Inflammatory macrophage treated with lipopolysaccharide for 1 hour (primary cell): ENCODE measurements around the gene ZNF391.
"Not testable (repeated sequence)": the region's sequence is repeated elsewhere in the genome, so short reads cannot be mapped to it uniquely, and the experiment has no call there.

Source experiments
- DNase-seq, 2 donors: peaks; one replicate each; pipeline ENCODE4 v3.0.0-alpha.2; 2020 to 2022

The ZNF391 gene

DNA sequence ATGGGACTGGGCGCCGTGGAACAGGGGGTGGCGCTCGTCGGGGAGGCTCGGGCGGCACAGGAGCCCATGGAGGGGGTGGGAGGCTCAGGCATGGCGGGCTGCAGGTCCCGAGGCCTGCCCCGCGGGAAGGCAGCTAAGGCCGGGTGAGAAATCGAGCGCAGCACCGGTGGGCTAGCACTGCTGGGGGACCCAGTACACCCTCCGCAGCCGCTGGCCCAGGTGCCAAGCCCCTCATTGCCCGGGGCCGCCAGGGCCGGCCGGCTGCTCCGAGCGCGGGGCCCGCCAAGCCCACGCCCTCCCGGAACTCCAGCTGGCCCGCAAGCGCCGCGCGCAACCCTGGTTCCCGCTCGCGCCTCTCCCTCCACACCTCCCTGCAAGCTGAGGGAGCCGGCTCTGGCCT, 36.3 kb downstream of the ZNF391 start:
- DNase-seq, result not testable (repeated sequence)

DNA sequence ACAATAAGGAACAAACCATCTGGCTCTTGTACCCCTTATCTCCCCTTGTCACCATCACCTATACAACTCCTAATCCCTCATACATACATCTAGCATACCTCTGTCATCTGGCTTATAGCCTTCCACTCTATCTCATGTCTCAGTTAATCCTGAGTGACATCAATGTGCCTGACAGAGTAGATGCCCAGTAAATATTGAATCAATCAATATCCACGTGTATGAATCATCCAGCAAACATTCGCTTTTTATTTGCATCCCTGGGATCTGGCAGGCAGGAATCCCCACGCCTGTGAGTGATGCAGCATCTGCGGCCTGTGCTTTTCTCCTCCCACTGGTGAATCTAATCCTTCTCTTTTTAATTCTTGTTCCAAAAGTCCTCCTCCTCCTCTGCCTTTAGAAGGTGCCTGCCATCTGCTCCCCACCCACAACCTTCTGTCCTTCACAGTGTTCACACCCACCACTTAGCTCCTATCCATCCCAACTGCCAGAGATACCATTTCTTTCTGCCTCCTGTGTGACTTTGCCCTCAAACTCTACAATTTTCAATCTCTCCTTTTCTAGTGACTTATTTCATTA, 37.6 kb downstream of the ZNF391 start:
- no peak for DNase-seq

DNA sequence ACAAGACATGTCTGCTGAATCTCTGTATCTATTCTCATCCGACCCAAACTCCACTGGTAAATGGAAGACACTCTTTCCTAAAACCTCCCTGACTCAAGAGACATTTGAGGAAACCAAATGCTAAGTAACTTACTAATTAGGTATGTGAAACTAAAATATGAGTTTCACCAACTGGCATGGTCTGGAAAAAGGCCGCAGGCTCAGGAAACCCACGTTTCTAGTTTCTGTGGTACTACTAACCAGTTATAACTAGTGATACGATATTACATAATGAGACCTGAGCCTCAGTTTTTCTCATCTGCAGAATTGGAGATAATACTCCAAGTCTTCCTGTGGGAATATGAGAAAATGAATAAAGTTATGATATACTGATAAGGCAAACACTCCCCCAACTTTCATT, 39.9 kb downstream of the ZNF391 start:
- DNase-seq, result no peak

DNA sequence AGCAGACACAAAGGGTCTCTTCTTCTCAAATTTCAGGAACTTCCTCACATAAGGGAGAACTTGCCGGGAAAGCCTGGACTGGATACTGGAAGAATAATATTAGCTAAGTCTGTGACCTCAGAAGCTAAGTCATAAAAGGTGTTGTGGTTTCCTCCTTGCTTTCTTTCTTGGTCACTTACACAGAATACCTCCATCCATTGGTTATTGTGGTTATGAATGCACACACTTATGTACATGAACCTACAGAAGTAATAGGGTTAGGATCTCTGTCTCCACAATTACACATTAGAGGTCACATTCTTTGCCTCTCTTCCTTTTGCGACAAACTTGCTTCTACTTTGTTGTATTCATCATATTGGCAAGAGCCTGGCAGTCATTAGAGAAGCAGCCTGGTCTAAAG, 40.4 kb downstream of the ZNF391 start:
- DNase-seq, result no peak

DNA sequence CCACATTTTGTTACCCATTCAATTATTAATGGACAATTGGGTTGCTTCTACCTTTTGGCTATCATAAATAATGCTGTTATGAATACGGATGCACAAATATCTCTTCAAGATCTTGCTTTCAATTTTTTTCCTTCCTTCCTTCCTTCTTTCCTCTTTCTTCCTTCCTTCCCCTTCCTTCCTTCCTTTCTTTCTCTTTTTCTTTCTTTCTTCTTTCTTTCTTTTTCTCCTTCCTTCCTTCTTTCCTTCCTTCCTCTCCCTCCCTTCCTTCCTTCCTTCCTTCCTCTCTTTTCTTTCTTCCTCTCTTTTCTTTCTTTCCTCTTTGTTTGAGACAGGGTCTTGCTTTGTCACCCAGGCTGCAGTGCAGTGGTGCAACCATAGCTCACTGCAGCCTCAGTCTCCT, 45.2 kb downstream of the ZNF391 start:
- DNase-seq, result no peak

DNA sequence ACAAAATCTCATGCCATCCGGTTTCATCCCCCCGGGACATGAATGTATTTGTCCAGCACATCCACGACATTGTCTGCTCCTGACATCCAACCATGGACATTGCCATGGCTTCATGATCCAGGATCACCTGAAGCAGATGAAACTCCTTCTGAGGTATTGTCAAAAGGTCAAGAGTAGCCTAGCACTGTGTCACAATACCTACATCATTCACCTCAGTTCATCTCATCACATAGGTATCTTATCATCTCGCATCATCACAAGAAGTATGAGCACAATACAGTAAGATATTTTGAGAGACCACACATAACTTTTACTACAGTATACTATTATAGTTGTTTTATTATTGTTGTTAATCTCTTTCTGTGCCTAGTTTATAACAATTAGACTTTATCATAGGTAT, 50.8 kb downstream of the ZNF391 start:
- DNase-seq, result no peak

DNA sequence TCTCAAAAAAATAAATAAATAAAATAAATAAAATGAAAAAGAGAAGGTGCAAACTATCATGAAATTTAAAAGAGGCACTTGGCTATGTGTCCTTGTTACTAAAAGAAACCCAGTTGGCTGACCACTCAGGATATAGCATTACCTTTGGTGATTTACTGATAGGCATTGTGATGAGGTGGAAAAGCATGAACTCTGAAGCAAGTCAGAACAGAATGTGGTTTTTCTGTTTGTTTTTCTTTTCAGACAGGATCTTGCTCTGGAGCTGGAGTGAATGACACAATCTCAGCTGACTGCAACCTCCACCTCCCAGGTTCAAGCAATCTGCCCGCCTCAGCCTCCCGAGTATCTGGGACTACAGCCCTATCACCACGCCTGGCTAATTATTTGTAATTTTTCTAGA, 52.4 kb downstream of the ZNF391 start:
- no peak for DNase-seq

DNA sequence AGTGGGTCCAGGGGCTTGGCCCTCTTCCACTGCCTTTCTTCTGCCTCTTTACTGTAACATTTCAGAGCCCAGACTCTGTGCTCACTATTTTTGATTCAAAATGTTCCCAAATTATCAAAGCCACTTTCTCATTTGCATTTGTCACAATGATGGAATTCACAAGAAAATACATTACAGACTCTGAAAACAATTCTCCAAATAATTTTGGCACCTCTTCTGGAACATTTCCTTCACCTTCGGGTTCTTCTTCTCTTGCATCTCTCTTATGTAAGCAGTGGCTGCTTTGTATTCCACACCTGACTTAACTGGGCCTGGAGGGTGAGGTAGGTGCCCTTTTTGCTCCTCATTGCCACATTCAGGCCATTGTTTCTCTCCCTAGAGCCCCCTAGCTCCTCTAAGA, 54.4 kb downstream of the ZNF391 start:
- DNase-seq, result no peak

DNA sequence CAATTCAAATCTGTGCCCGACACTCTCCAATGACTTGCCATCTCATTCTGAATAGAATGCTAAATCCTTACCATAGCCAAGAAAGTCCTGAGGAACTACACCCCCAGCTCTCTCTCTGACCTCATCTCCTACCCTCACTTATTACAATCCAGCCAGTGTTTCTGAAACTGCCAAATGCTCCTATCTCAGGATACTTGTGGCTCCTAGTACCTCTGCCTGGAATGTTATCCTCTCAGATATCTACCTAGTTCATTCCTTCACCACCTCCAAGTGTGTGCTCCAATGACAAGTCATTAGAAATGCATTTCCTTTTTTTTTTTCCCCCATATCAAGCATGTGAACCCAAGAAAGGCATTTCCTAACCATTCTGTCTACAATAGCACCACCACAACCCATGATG, 59.9 kb downstream of the ZNF391 start:
- DNase-seq, result no peak

DNA sequence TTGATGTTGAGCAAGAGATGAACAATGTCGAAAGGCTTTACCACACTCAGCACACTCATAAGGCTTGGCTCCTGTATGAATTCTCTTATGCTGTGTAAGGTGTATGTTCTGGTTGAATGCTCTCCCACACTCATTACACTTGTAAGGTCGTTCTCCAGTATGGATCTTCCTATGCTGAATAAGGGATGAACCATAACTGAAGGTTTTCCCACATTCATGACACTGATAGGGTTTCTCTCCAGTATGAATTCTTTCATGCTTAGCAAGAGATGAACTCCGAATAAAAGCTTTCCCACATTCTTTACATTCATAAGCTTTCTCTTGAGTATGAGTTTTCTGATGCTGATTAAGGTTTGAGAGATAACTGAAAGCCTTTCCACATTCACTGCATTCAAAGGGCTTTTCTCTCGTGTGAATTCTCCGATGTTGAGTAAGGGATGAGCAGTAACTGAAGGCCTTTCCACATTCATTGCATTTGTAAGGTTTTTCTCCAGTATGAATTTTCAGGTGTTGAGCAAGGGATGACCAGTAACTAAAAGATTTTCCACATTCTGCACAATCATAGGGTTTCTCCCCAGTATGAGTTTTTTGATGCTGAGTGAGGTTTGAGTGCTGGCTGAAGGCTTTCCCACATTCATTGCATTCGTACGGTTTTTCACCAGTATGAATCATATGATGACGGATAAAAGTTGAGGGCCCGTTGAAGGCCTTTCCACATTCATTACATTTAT, 63.3 kb downstream of the ZNF391 start:
- DNase-seq, result no peak

DNA sequence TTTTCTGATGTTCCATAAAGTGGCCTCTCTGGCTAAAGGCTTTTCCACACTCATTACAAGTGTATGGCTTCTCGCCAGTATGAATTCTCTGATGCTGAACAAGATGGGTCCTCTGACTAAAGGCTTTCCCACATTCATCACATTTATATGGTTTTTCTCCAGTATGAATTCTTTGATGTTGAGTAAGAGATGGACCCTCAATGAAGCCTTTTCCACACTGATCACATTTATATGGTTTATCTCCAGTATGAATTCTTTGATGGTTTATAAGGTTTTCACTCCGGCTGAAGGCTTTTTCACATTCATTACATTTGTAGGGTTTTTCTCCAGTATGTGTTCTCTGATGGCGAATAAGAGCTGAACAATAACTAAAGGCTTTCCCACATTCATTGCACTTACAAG, 63.9 kb downstream of the ZNF391 start:
- DNase-seq, result no peak
